HepG2 (cell line): ENCODE data around the gene CARMIL3. TPM values are rescaled to one million over a fixed set of nuclear protein-coding genes. Genes with fewer than 3 reads are reported as not detected.

Experiments
- DR1 ChIP-seq: sonication (generic); formaldehyde crosslinking; IDR thresholded peaks from 2 replicates; pipeline ENCODE4 v1.8.0; 2021; ENCODE audit warnings: mild to moderate bottlenecking, missing genetic modification reagents, inconsistent platforms
- EP300 ChIP-seq, 3 experiments: sonication (generic) in 1 of 3; formaldehyde crosslinking in 1 of 3; IDR thresholded peaks; 2 replicates each; pipeline versions ENCODE4 v1.5.1 to v1.6.1; 2011 to 2020; ENCODE audit warnings: low read depth in 2 of 3, low read length in 2 of 3, borderline replicate concordance in 1 of 3, improper control_type of control experiment in 1 of 3, mild to moderate bottlenecking in 1 of 3, missing genetic modification reagents in 1 of 3, moderate library complexity in 1 of 3
- EZH2 ChIP-seq: conservative IDR thresholded peaks from 2 replicates; pipeline ENCODE4 v1.6.1; 2012; ENCODE audit warnings: mild to moderate bottlenecking, low read depth, low read length, moderate library complexity
- FOXK2 ChIP-seq: fragments of 450-650 bp; IDR thresholded peaks from 2 replicates; pipeline ENCODE4 v1.6.1; 2016
- KDM1A ChIP-seq: IDR thresholded peaks from 2 replicates; pipeline ENCODE4 v1.6.1; 2016; ENCODE audit warnings: missing compliant biosample characterization
- NFE2 ChIP-seq: sonication (generic); formaldehyde crosslinking; IDR thresholded peaks from 2 replicates; pipeline ENCODE4 v1.4.0; 2020; ENCODE audit warnings: missing genetic modification reagents
- NFIC ChIP-seq: IDR thresholded peaks from 2 replicates; pipeline ENCODE4 v1.6.1; 2012; ENCODE audit warnings: mild to moderate bottlenecking, low read length, inconsistent platforms
- SRSF4 ChIP-seq: fragments of 200-400 bp; formaldehyde crosslinking; IDR thresholded peaks from one replicate; pipeline ENCODE4 v1.6.1; 2018; ENCODE audit warnings: mild to moderate bottlenecking, low read depth, low read length, moderate library complexity; ENCODE audit not compliant: poor library complexity, severe bottlenecking
- TBL1XR1 ChIP-seq: fragments of 150-350 bp; IDR thresholded peaks from 2 replicates; pipeline ENCODE4 v1.6.1; 2014; ENCODE audit warnings: borderline replicate concordance, low read length; ENCODE audit not compliant: partially characterized antibody
- TEF ChIP-seq: sonication (generic); formaldehyde crosslinking; IDR thresholded peaks from 2 replicates; pipeline ENCODE4 v1.5.0; 2020; ENCODE audit warnings: missing genetic modification reagents
- TMF1 ChIP-seq: sonication (generic); formaldehyde crosslinking; IDR thresholded peaks from 2 replicates; pipeline ENCODE4 v1.8.1; 2022; ENCODE audit warnings: low read depth, missing genetic modification reagents
- YEATS2 ChIP-seq: sonication (generic); formaldehyde crosslinking; IDR thresholded peaks from 2 replicates; pipeline ENCODE4 v1.4.0; 2020; ENCODE audit warnings: missing genetic modification reagents, borderline replicate concordance
- ZEB1 ChIP-seq: IDR thresholded peaks from 2 replicates; pipeline ENCODE4 v1.6.1; 2012; ENCODE audit warnings: mild to moderate bottlenecking, low read depth, inconsistent platforms; ENCODE audit not compliant: insufficient replicate concordance
- ZNF337 ChIP-seq: sonication (generic); formaldehyde crosslinking; IDR thresholded peaks from 2 replicates; pipeline ENCODE4 v1.5.1; 2020; ENCODE audit warnings: missing genetic modification reagents, low read depth, mild to moderate bottlenecking, borderline replicate concordance
- ZNF567 ChIP-seq: sonication (generic); formaldehyde crosslinking; IDR thresholded peaks from 2 replicates; pipeline ENCODE4 v1.8.1; 2023; ENCODE audit warnings: mild to moderate bottlenecking, missing genetic modification reagents, borderline replicate concordance
- ZNF639 ChIP-seq: conservative IDR thresholded peaks from 2 replicates; pipeline ENCODE4 v1.6.1; 2018; ENCODE audit warnings: missing genetic modification reagents
- ZNF782 ChIP-seq: sonication (generic); formaldehyde crosslinking; IDR thresholded peaks from 2 replicates; pipeline ENCODE4 v1.4.0; 2020; ENCODE audit warnings: missing genetic modification reagents, mild to moderate bottlenecking, borderline replicate concordance
- ZNF788 ChIP-seq: sonication (generic); formaldehyde crosslinking; IDR thresholded peaks from 2 replicates; pipeline ENCODE4 v1.5.0; 2020; ENCODE audit warnings: mild to moderate bottlenecking, missing genetic modification reagents, borderline replicate concordance
- polyA plus RNA-seq, 8 experiments: library from polyadenylated mRNA; depleted of rRNA in 3 of 8; stranded (reverse) in 7 of 8; unstranded in 1 of 8; fragments of >200 nt; fragmentation: Illumina TruSeq in 4 of 8; extraction: Trizol in 4 of 8; gene quantifications; 2 replicates each; pipeline versions ENCODE4 v1.2.1 to v1.2.3, GENCODE V29; 2011 to 2016; ENCODE audit warnings: low read depth in 4 of 8, missing spikeins in 1 of 8, mixed read lengths in 1 of 8; ENCODE audit not compliant: insufficient read depth in 1 of 8
- total RNA-seq, 5 experiments: library from RNA; depleted of rRNA; stranded (reverse); fragments of >200 nt; fragmentation: Illumina TruSeq; extraction: Trizol; gene quantifications; 2 replicates each; pipeline ENCODE4 v1.2.3, GENCODE V29; 2016; ENCODE audit warnings: low read depth in 1 of 5
- TF ChIP-seq, protein P1 (sequence below): sonication (generic); formaldehyde crosslinking; IDR thresholded peaks from 2 replicates; pipeline ENCODE4 v1.8.0; 2022; ENCODE audit warnings: missing genetic modification reagents, mild to moderate bottlenecking, inconsistent platforms, borderline replicate concordance
- TF ChIP-seq, protein P2 (sequence below): sonication (generic); formaldehyde crosslinking; IDR thresholded peaks from 2 replicates; pipeline ENCODE4 v1.4.0; 2020; ENCODE audit warnings: missing genetic modification reagents
- TF ChIP-seq, protein P3 (sequence below): sonication (generic); formaldehyde crosslinking; IDR thresholded peaks from 2 replicates; pipeline ENCODE4 v1.4.0; 2020; ENCODE audit warnings: mild to moderate bottlenecking, low read depth, missing genetic modification reagents

The CARMIL3 gene
- total and polyA plus RNA-seq, 2 of the 13 experiments (the other 11 are each of a cell fraction or from before 2014, with no cell fraction given): 0.27 to 0.55 TPM

- TF ChIP-seq, protein P1, sequence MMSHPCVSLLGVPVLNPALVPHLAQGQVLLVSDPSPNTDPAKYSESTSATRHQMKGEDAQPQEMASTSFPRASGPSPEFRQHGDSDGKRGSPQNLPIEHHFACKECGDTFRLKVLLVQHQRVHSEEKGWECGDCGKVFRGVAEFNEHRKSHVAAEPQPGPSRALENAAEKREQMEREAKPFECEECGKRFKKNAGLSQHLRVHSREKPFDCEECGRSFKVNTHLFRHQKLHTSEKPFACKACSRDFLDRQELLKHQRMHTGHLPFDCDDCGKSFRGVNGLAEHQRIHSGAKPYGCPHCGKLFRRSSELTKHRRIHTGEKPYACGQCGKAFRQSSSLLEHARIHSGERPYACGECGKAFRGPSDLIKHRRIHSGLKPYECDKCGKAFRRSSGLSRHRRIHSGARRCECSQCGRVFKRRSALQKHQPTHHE (CRISPR knock-in tag): no peak; the same call in 1 of the 2 replicates
- TF ChIP-seq ZNF567 (CRISPR knock-in tag) (peak; percentile 88; the same call in 1 of the 2 replicates), ZNF782 (no peak; the same call in none of the 2 replicates), ZNF337 (CRISPR knock-in tag) (peak; percentile 78), TMF1 (peak; percentile 88; the same call in 1 of the 2 replicates), FOXK2 (peak; percentile 85), KDM1A (CRISPR knock-in tag) (peak; percentile 97), TEF (CRISPR knock-in tag) (peak; percentile 83), ZNF788 (CRISPR knock-in tag) (peak; percentile 100), EZH2 (no peak), SRSF4 (no peak), TBL1XR1 (peak; percentile 95), EP300 (IDR thresholded peaks at IDR 0.05; ENCODE audit: low read depth in 2 of 2, low read length in 2 of 2) (peak; percentile 97 to 98), EP300 (CRISPR knock-in tag; IDR thresholded peaks at IDR 0.05; ENCODE audit: borderline replicate concordance) (peak; percentile 98), ZNF639 (CRISPR knock-in tag) (peak; percentile 97; the same call in 1 of the 2 replicates), NFE2 (CRISPR knock-in tag) (no peak), ZEB1 (no peak), YEATS2 (CRISPR knock-in tag) (peak; percentile 95), DR1 (CRISPR knock-in tag) (peak; percentile 86; the same call in 1 of the 2 replicates), NFIC (no peak)
- TF ChIP-seq, protein P2, sequence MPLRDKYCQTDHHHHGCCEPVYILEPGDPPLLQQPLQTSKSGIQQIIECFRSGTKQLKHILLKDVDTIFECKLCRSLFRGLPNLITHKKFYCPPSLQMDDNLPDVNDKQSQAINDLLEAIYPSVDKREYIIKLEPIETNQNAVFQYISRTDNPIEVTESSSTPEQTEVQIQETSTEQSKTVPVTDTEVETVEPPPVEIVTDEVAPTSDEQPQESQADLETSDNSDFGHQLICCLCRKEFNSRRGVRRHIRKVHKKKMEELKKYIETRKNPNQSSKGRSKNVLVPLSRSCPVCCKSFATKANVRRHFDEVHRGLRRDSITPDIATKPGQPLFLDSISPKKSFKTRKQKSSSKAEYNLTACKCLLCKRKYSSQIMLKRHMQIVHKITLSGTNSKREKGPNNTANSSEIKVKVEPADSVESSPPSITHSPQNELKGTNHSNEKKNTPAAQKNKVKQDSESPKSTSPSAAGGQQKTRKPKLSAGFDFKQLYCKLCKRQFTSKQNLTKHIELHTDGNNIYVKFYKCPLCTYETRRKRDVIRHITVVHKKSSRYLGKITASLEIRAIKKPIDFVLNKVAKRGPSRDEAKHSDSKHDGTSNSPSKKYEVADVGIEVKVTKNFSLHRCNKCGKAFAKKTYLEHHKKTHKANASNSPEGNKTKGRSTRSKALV: peak; percentile 93; the same call in 1 of the 2 replicates
- TF ChIP-seq, protein P3, sequence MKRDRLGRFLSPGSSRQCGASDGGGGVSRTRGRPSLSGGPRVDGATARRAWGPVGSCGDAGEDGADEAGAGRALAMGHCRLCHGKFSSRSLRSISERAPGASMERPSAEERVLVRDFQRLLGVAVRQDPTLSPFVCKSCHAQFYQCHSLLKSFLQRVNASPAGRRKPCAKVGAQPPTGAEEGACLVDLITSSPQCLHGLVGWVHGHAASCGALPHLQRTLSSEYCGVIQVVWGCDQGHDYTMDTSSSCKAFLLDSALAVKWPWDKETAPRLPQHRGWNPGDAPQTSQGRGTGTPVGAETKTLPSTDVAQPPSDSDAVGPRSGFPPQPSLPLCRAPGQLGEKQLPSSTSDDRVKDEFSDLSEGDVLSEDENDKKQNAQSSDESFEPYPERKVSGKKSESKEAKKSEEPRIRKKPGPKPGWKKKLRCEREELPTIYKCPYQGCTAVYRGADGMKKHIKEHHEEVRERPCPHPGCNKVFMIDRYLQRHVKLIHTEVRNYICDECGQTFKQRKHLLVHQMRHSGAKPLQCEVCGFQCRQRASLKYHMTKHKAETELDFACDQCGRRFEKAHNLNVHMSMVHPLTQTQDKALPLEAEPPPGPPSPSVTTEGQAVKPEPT: peak; percentile 90
Measured at GRCh38 chr14:24113801-24114531, 62.2 kb downstream of the CARMIL3 start (continued).
